Gastroesophageal sphincter (tissue), 4 donors: ENCODE results near the gene CPAMD8. TPM values are rescaled to one million over a fixed set of nuclear protein-coding genes. Genes with fewer than 3 reads are reported as not detected.
A peak's percentile ranks its signal among the peaks of the same experiment; 100 is the strongest.

ENCODE experiments used
- ATAC-seq: fragments of 150-250 bp; one replicate; pipeline ENCODE4 v1.9.1; 2016; ENCODE audit warnings: mild to moderate bottlenecking, moderate library complexity
- H3K27ac ChIP-seq, 4 donors: fragments of 200-600 bp; sonication (generic) in 3 of 4; 1 replicate in 3 of 4; 2 replicates in 1 of 4; pipeline ENCODE4 v1.5.1; 2016 to 2019
- H3K27me3 ChIP-seq: fragments of 200-600 bp; sonication (generic); one replicate; pipeline ENCODE4 v1.5.1; 2019
- H3K36me3 ChIP-seq, 2 donors: fragments of 200-600 bp; sonication (generic); one replicate each; pipeline ENCODE4 v1.5.1; 2019; ENCODE audit warnings: control low read depth in 1 of 2
- H3K4me1 ChIP-seq, 3 donors: fragments of 200-600 bp; sonication (generic); 1 replicate in 2 of 3; 2 replicates in 1 of 3; pipeline ENCODE4 v1.5.1; 2016 to 2019; ENCODE audit warnings: control low read depth in 2 of 3
- H3K4me3 ChIP-seq, 2 donors: fragments of 200-600 bp; sonication (generic); one replicate each; pipeline ENCODE4 v1.5.1; 2019; ENCODE audit warnings: mild to moderate bottlenecking in 1 of 2, moderate library complexity in 1 of 2
- H3K9me3 ChIP-seq, 3 donors: fragments of 200-600 bp; sonication (generic); one replicate each; pipeline ENCODE4 v1.5.1; 2017 to 2019; ENCODE audit warnings: control low read depth in 2 of 3
- EP300 ChIP-seq: sonication (generic); formaldehyde crosslinking; IDR thresholded peaks from one replicate; pipeline ENCODE4 v1.6.1; 2017; ENCODE audit warnings: antibody characterized with exemption, mild to moderate bottlenecking
- POLR2A ChIP-seq, 2 donors: fragments of 450-650 bp; IDR thresholded peaks; one replicate each; pipeline ENCODE4 v1.6.1; 2017; ENCODE audit warnings: antibody characterized with exemption in 2 of 2, mild to moderate bottlenecking in 2 of 2, moderate library complexity in 1 of 2
- POLR2AphosphoS5 ChIP-seq: sonication (generic); formaldehyde crosslinking; IDR thresholded peaks from one replicate; pipeline ENCODE4 v1.6.1; 2017; ENCODE audit warnings: antibody characterized with exemption
- WGBS, 2 donors: methylation state at CpG; one replicate each; pipeline ENCODE4 v1.1.5; 2018; ENCODE audit warnings: low coverage in 1 of 2; 5-methylcytosine and 5-hydroxymethylcytosine counted together
- total RNA-seq, 4 donors: library from RNA; depleted of rRNA; stranded (reverse); fragments of >200 nt; gene quantifications; one replicate each; pipeline ENCODE4 v1.1.0, GENCODE V29; 2016
- TF ChIP-seq, protein P1 (sequence below), 4 experiments: fragments of 200-600 bp in 2 of 4; fragments of 450-650 bp in 2 of 4; sonication (generic) in 1 of 4; IDR thresholded peaks; one replicate each; pipeline ENCODE4 v1.5.1; 2017 to 2019; ENCODE audit warnings: antibody characterized with exemption in 4 of 4, mild to moderate bottlenecking in 2 of 4, moderate library complexity in 2 of 4

Gene CPAMD8
- total RNA-seq, 4 donors from 2014 or later, result 6.9 to 12.0 (median 9.2) TPM

DNA sequence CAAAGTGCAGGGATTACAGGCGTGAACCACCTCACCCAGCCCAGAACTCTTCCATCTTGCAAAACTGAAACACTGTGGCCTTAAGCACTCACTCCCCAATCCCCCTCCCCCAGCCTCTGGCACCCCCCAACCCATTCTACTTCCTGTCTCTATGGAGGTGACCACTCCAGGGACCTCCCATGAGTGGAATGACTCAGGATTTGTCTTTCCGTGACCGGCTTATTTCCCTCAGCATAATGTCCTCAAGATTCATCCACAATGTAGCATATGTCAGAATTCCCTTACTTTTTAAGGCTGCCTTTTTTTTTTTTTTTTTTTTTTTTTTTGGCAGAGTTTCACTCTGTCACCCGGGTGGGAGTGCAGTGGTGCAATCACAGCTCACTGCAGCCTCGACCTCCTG lies 141.4 kb downstream of the CPAMD8 start:
- Histone ChIP-seq H3K36me3 (peaks cover 0 to 9% of the 10 kb centered on the region in 2 donors), H3K27me3 (peaks cover 41% of the 10 kb centered on the region), H3K4me3 (no peak overlapping the region), H3K9me3 (peaks cover 0 to 24% (median 0%) of the 10 kb centered on the region in 3 donors), H3K27ac (peak overlapping the region in 1 of 4 donors; percentile 71), H3K4me1 (peaks cover 0 to 16% (median 0%) of the 10 kb centered on the region in 3 donors)
- no peak for ATAC-seq
- 21% methylated on average over 3 of the region's 5 CpGs; no CpG with 5 or more reads in 1 of the 2 donors for WGBS, 2 donors
- TF ChIP-seq POLR2A (IDR thresholded peaks at IDR 0.05) (no peak), EP300 (no peak), POLR2AphosphoS5 (no peak)
- TF ChIP-seq, protein P1, sequence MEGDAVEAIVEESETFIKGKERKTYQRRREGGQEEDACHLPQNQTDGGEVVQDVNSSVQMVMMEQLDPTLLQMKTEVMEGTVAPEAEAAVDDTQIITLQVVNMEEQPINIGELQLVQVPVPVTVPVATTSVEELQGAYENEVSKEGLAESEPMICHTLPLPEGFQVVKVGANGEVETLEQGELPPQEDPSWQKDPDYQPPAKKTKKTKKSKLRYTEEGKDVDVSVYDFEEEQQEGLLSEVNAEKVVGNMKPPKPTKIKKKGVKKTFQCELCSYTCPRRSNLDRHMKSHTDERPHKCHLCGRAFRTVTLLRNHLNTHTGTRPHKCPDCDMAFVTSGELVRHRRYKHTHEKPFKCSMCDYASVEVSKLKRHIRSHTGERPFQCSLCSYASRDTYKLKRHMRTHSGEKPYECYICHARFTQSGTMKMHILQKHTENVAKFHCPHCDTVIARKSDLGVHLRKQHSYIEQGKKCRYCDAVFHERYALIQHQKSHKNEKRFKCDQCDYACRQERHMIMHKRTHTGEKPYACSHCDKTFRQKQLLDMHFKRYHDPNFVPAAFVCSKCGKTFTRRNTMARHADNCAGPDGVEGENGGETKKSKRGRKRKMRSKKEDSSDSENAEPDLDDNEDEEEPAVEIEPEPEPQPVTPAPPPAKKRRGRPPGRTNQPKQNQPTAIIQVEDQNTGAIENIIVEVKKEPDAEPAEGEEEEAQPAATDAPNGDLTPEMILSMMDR (IDR thresholded peaks at IDR 0.05), result no peak

DNA sequence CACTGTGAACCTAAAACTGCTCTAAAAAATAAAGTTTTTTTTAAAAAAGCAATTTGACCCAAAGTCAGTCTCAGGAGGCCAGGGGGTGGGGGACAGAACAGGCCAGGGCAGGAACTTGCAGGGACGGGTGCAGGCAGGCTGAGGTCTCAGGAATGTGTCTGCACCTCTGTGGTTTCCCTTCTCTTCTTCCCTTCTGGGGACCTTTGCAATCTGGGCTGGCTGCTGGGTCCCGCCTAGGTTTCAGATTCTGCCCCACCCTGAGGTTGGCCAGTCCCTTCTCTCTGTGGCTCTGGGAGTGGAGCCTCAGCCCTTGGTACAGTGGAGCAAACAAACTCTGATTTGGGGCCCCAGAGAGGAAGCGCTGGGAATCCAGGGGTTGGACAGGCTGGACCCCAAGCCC lies 143.1 kb downstream of the CPAMD8 start:
- H3K4me3 ChIP-seq, result no peak overlapping the region
- no peak for ATAC-seq
- 73 to 100% methylated on average over 1 to 2 of the region's 3 CpGs for WGBS, 2 donors

DNA sequence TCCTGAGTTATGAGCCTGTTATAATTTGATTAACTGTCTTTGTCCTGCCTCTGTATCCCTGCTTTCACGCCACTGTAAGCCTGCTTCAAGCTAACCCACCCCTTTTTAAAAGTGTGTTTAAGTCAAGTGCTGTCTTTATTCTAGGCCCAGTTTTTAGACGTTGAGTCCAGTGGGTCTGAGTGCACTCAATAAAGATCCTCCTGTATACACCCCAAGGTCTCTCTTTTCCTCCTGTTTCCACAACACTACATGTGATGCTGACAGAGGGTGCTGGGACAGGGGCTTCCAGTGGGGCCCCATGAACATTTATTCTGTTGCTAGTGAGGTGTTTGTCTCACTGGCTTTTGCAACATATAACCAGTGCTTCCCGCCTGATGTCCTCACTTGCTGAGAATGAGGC lies 144.5 kb downstream of the CPAMD8 start:
- H3K27me3 ChIP-seq, result peaks cover 15% of the 10 kb centered on the region
- H3K4me1 ChIP-seq, result no peaks in the 10 kb centered on the region
- ATAC-seq, result no peak
- TF ChIP-seq, protein P1 (IDR thresholded peaks at IDR 0.05), result no peak
- no peak for TF ChIP-seq POLR2A (IDR thresholded peaks at IDR 0.05)
- no peak for TF ChIP-seq EP300
- TF ChIP-seq POLR2AphosphoS5, result no peak
- no peak overlapping the region for H3K4me3 ChIP-seq
- H3K36me3 ChIP-seq, result peaks cover 0 to 39% of the 10 kb centered on the region in 2 donors
- 86% methylated on average over 2 of the region's 3 CpGs; no CpG with 5 or more reads in 1 of the 2 donors for WGBS, 2 donors
- no peak overlapping the region for H3K27ac ChIP-seq
- peaks cover 0 to 24% (median 0%) of the 10 kb centered on the region in 3 donors for H3K9me3 ChIP-seq

More for the DNA sequence above, 143.1 kb downstream of the CPAMD8 start:
- H3K4me1 ChIP-seq, result peaks cover 0 to 2% (median 0%) of the 10 kb centered on the region in 3 donors
- no peak overlapping the region for H3K27ac ChIP-seq
- peaks cover 29% of the 10 kb centered on the region for H3K27me3 ChIP-seq
- TF ChIP-seq, protein P1 (IDR thresholded peaks at IDR 0.05), result no peak
- TF ChIP-seq POLR2A (IDR thresholded peaks at IDR 0.05) (no peak), EP300 (no peak), POLR2AphosphoS5 (no peak)
- H3K36me3 ChIP-seq, result peaks cover 0 to 25% of the 10 kb centered on the region in 2 donors
- peaks cover 0 to 24% (median 0%) of the 10 kb centered on the region in 3 donors for H3K9me3 ChIP-seq

DNA sequence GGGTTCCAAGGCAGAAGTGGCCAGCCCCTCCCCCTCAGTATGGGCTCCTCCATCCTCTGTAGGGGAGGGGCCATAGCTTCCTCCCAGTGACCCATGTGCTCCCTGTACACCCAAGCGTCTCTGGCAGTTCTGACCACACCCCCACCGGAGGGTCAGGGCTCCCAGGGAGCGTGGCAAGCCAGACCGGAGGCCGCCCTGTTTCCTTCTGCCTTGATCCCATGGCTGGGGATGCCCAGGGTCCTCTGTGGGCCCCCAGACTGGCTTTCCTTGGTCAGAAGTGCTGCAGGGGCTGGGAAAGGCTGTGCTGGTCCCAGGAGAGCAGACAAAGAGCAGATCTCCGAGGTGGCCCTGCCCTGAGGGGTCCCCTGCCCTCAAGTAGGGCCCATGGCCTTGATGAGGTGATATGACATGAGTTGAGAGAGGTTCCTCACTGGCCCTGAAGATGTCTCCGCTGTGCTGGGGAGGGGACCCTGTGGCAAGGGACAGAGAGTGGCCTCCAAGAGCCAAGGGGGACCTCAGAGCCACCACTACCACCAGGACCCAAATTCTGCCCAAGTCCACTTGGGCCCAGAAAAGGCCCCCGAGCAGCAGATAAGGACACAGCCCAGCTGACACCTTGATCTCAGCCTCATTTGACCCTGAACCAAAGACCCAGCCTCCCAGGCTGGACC lies 145.6 kb downstream of the CPAMD8 start:
- Histone ChIP-seq H3K36me3 (peaks cover 0 to 50% of the 10 kb centered on the region in 2 donors), H3K4me3 (no peak overlapping the region), H3K27ac (peak overlapping the region in 1 of 4 donors; percentile 5), H3K9me3 (peaks cover 0 to 24% (median 0%) of the 10 kb centered on the region in 3 donors), H3K27me3 (peaks cover 11% of the 10 kb centered on the region), H3K4me1 (no peaks in the 10 kb centered on the region)
- TF ChIP-seq, protein P1 (IDR thresholded peaks at IDR 0.05), result no peak
- TF ChIP-seq POLR2A (IDR thresholded peaks at IDR 0.05) (no peak), EP300 (no peak), POLR2AphosphoS5 (no peak)
- WGBS, 2 donors, result no CpG with 5 or more reads among the region's 8 CpGs
- no peak for ATAC-seq
